Smooth muscle cell (in vitro differentiated cells): ENCODE data around the gene GRM8. TPM values are rescaled to one million over a fixed set of nuclear protein-coding genes. Genes with fewer than 3 reads are reported as not detected.

Experiments used
- DNase-seq: peaks from one replicate; lab custom pipeline; 2025; ENCODE audit not compliant: unreplicated experiment; lab: John Stamatoyannopoulos, UW
- H2AFZ ChIP-seq: fragments of 200-600 bp; sonication (generic); 2 replicates; pipeline ENCODE4 v1.6.0; 2016; ENCODE audit warnings: antibody characterized with exemption, low read depth, mild to moderate bottlenecking
- H3F3A ChIP-seq: fragments of 200-600 bp; sonication (generic); 2 replicates; pipeline ENCODE4 v1.6.0; 2017; ENCODE audit warnings: antibody characterized with exemption, low read depth
- H3K27ac ChIP-seq: fragments of 200-600 bp; sonication (generic); 2 replicates; pipeline ENCODE4 v1.5.1; 2016; ENCODE audit warnings: low read depth, mild to moderate bottlenecking
- H3K27me3 ChIP-seq: fragments of 200-600 bp; sonication (generic); 2 replicates; pipeline ENCODE4 v1.6.1; 2016; ENCODE audit warnings: low read depth, mild to moderate bottlenecking
- H3K36me3 ChIP-seq: fragments of 200-600 bp; sonication (generic); 2 replicates; pipeline ENCODE4 v1.5.1; 2016; ENCODE audit warnings: low read depth
- H3K4me1 ChIP-seq: fragments of 200-600 bp; sonication (generic); 2 replicates; pipeline ENCODE4 v1.5.1; 2016; ENCODE audit warnings: low read depth
- H3K4me2 ChIP-seq: fragments of 200-600 bp; sonication (generic); 2 replicates; pipeline ENCODE4 v1.6.0; 2016; ENCODE audit warnings: mild to moderate bottlenecking
- H3K4me3 ChIP-seq: fragments of 200-600 bp; sonication (generic); 2 replicates; pipeline ENCODE4 v1.5.1; 2016; ENCODE audit warnings: mild to moderate bottlenecking
- H3K79me2 ChIP-seq: fragments of 200-600 bp; sonication (generic); 2 replicates; pipeline ENCODE4 v1.6.0; 2016; ENCODE audit warnings: low read depth, mild to moderate bottlenecking
- H3K9ac ChIP-seq: fragments of 200-600 bp; sonication (generic); 2 replicates; pipeline ENCODE4 v1.6.0; 2016; ENCODE audit warnings: low read depth
- H3K9me3 ChIP-seq: fragments of 200-600 bp; sonication (generic); replicated peaks from 2 replicates; pipeline ENCODE4 v1.5.1; 2016; ENCODE audit warnings: low read depth
- H4K20me1 ChIP-seq: fragments of 200-600 bp; sonication (generic); 2 replicates; pipeline ENCODE4 v1.6.0; 2016; ENCODE audit warnings: low read depth
- CTCF ChIP-seq: fragments of 200-600 bp; sonication (generic); IDR thresholded peaks from 2 replicates; pipeline ENCODE4 v1.5.1; 2017; ENCODE audit warnings: borderline replicate concordance, mild to moderate bottlenecking, antibody characterized with exemption; ENCODE audit not compliant: insufficient read depth, poor library complexity, severe bottlenecking
- WGBS: methylation state at CpG from one replicate; pipeline ENCODE4 v1.1.7; 2016; ENCODE audit warnings: low lambda C conversion rate; 5-methylcytosine and 5-hydroxymethylcytosine counted together
- polyA plus RNA-seq: library from polyadenylated mRNA; unstranded; fragments of >200 nt; fragmentation: Nextera tagmentation; extraction: Ambion mirVana; gene quantifications from 2 replicates; pipeline ENCODE4 v1.2.1, GENCODE V29; 2016
- total RNA-seq: library from RNA; depleted of rRNA; stranded (reverse); fragments of >200 nt; gene quantifications from 2 replicates; pipeline ENCODE4 v1.2.3, GENCODE V29; 2014

The GRM8 gene
- total and polyA plus RNA-seq, 2 experiments from 2014 or later: 9.8 to 20.5 TPM

DNA sequence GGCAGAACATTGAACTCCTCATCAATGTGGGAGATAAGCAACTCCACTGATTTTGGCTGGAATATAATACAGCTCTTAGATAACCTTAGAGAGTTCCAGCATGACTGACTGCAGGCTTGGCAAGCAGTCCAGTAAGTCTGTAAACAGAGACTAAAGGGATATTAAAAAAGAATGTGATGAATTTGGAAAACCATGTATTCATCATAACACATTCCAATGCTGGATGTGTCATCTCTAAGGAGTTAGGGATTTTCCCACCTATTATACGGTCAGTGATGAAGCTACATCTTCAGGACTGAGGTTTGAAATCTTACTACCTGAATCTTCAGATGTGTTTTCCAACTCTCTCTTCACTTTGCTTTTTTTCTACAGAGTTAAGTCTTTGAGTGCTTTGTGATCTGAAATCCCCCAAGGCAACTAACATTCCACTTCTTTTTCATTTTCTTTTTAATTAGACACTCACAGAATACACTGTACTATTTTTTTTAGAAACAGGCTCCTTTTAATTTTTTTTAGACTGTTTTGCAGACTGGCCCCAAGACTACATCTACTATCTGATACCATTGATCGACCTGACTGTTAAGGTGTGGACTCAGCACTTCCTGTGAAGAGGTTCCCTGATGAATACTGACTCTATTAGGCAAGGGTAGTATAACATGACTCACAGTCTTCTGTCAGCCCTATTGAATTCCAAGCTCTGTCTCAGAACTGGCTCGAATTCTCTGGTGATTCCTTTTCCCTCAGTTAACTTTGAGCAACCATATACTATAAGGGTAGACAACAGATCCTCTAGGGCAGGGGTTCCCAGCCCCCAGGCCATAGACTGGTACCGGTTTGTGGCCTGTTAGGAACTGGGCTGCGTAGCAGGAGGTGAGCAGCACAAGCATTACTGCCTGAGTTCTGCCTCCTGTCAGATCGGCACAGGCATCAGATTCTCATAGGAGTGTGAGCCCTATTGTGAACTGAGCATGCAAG, 678.2 kb downstream of the GRM8 start:
- H3K4me2 ChIP-seq: peak overlapping the region; percentile 77

DNA sequence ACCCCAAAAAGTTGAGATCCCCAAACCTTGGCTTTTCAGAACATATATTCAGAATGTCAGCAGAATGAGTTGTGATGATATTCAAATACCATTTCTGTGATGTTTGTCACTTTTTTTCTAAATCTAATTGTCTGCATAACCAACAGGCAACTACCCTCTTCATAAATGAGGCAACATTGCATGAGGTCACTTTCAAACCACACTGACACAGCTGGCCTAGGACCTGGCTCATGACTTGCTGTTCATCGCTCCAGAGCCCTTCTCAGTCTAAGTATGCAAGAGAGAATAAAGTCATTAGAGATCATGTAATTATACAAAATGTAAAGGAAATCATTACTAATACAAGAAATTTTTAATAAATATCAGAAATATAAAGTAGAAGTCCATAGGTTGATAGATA, 681.9 kb downstream of the GRM8 start:
- Histone ChIP-seq H2AFZ (no peak overlapping the region), H3F3A (peaks cover 3% of the 10 kb centered on the region), H3K36me3 (no peaks in the 10 kb centered on the region), H3K9me3 (no peaks in the 10 kb centered on the region), H3K4me2 (no peak overlapping the region), H3K4me3 (no peak overlapping the region), H3K4me1 (no peaks in the 10 kb centered on the region), H4K20me1 (no peaks in the 10 kb centered on the region), H3K9ac (no peak overlapping the region), H3K79me2 (no peaks in the 10 kb centered on the region), H3K27me3 (no peaks in the 10 kb centered on the region), H3K27ac (no peak overlapping the region)
- no peak for TF ChIP-seq CTCF
- 81% methylated on average over 1 of the region's 1 CpG for WGBS
- DNase-seq: no peak

More for the DNA sequence above, 678.2 kb downstream of the GRM8 start:
- DNase-seq: no peak
- Histone ChIP-seq H3K9me3 (no peaks in the 10 kb centered on the region), H3K79me2 (no peaks in the 10 kb centered on the region), H3K27ac (peak overlapping the region; percentile 98), H3K4me1 (no peaks in the 10 kb centered on the region), H4K20me1 (no peaks in the 10 kb centered on the region), H3K9ac (peak overlapping the region; percentile 86), H3K27me3 (no peaks in the 10 kb centered on the region), H3K36me3 (no peaks in the 10 kb centered on the region), H2AFZ (peak overlapping the region; percentile 33), H3K4me3 (no peak overlapping the region), H3F3A (peaks cover 3% of the 10 kb centered on the region)
- TF ChIP-seq CTCF: no peak
- 35% methylated on average over 6 of the region's 6 CpGs for WGBS

- H3K9ac ChIP-seq: no peak overlapping the region
- DNase-seq: no peak
- H2AFZ ChIP-seq: no peak overlapping the region
- no peaks in the 10 kb centered on the region for H3K27me3 ChIP-seq
- 80% methylated on average over 3 of the region's 3 CpGs for WGBS
- H3K79me2 ChIP-seq: no peaks in the 10 kb centered on the region
- no peaks in the 10 kb centered on the region for H4K20me1 ChIP-seq
- H3K27ac ChIP-seq: no peak overlapping the region
- peaks cover 3% of the 10 kb centered on the region for H3F3A ChIP-seq
- no peak overlapping the region for H3K4me2 ChIP-seq
- H3K4me3 ChIP-seq: no peak overlapping the region
- H3K4me1 ChIP-seq: no peaks in the 10 kb centered on the region
- no peak for TF ChIP-seq CTCF
- H3K36me3 ChIP-seq: no peaks in the 10 kb centered on the region
- H3K9me3 ChIP-seq: no peaks in the 10 kb centered on the region
Measured at GRCh38 chr7:126569402-126569801, 683.3 kb downstream of the GRM8 start.
